ACHN (cell line): Measurements from ENCODE around the gene CLCN1.

ENCODE experiments used
- DNase-seq: peaks from one replicate; pipeline ENCODE4 v3.0.0-alpha.2; 2015
- in situ Hi-C: cut with HindIII; loops from 2 replicates; pipeline ENCODE4 v1.10.0; 2017; ENCODE audit warnings: low sequenced_read_pairs, low pct_ligation_motif_present, low pct_unique_long_range_greater_than_20kb

CLCN1 gene

DNA sequence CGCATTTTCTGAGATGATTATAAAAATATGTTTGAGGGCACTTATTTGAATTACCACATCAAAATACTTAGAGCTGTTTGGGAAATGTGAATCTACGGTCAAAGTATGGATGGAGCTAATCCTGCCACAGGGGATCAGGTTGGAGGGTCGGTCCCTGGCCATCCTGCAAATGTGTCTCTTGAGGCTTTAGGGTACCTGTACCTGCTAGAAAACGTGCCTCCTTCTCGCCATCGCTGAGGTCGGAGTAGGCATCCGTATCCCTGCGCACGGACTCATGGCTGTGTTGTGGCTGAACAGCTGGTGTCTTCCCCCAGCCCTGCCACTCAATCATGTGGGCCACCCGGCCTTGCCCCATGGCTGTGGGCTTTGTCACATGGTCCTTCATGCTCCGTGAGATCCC is 42.7 kb downstream of the CLCN1 start:
- in situ Hi-C loops, result no loop called here
- no peak for DNase-seq

DNA sequence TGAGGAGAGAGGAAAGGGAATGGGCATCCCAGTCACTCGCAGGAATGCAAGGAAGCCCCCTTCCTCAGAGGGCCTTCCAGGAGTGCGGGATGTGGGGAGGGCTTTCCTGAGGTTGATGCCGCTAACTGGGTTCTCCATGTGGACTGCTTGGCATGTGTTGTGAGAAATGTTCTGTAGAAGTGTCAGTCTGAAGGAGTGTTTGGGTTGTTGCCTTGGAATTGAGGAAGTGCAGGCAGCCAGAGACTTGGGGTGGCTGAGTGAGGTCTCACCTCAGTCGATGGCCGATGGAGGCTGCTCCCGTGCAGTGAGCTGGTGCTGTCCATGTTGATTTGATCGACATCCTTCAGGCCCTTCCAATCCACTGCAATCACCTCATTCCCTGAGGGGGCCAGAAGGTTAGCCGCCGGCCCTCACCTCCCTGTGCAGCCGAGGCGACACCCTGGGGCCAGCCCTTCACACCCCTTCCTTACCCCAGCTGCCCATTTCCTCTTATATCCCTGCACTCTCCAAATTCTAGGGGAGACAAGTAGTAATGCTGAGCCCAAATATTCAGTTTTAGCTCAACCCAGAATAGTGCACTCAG is 44.0 kb downstream of the CLCN1 start:
- no peak for DNase-seq
- in situ Hi-C loops, result no loop called here

DNA sequence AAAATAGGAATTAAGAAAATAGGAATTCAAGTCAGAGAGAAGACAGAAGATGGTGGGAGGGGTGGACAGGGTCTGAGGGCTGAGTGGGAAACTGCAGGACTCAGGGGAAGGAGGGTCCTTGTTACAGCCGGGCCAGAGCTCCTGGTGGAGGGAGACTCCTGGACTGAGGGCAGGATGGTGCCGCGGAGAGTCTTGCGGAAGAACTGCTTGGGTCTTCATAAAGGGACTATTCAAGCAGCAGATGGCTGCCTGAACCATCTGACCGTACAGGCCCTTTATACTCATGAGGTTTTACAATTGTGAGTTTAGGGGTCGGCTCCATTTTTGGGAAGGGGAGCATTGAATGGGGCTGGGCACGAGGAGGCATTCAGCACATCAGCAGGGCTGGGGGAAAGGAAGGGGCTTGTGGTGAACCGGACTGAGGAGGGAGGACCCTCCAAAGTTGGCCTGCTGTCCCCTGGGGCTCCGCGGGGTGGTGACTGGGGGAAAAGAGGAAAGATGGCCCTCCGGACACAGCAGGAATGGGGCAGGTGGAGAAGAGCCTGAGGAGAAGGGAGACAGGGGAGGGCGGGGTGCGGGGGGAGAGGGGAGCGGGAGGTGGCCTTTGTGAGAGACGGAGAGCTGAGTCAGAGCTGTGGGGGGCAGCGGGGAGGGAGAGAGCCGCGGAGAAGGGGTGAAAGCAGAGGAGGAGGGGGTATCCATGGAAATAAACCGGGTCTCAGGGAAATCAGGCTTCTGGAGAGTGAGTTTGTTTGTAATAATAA is 45.1 kb downstream of the CLCN1 start:
- no peak for DNase-seq
- in situ Hi-C loops, result no loop called here

DNA sequence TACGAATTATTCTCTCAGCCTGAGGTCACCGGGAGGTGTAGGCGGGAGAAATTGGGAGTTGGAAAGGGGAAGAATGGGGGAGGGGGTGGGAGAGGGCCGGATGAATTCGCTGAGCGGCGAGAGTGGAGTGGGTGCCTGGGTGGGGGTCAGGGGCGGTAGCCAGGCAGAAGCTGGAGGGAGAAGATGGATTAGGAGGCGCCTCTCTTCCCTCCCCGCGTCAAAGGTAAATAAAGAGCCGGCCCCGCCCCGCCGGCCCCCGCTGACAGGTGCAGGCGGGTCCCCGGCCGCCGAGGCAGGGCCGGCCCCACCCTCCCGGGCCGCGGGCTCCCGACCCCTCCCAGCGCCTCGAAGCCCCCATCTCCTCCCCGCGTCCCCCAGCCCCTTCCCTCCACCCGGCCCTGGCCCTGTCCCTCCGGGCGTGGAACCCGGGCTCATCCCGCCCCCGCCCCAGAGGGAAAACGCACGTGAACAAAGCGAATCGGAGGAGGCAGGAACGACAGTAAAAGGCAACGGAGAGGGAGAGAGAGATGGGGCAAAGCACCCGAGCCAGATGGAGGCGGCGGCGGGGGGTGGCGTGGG is 45.7 kb downstream of the CLCN1 start:
- in situ Hi-C loops, result no loop called here
- no peak for DNase-seq

DNA sequence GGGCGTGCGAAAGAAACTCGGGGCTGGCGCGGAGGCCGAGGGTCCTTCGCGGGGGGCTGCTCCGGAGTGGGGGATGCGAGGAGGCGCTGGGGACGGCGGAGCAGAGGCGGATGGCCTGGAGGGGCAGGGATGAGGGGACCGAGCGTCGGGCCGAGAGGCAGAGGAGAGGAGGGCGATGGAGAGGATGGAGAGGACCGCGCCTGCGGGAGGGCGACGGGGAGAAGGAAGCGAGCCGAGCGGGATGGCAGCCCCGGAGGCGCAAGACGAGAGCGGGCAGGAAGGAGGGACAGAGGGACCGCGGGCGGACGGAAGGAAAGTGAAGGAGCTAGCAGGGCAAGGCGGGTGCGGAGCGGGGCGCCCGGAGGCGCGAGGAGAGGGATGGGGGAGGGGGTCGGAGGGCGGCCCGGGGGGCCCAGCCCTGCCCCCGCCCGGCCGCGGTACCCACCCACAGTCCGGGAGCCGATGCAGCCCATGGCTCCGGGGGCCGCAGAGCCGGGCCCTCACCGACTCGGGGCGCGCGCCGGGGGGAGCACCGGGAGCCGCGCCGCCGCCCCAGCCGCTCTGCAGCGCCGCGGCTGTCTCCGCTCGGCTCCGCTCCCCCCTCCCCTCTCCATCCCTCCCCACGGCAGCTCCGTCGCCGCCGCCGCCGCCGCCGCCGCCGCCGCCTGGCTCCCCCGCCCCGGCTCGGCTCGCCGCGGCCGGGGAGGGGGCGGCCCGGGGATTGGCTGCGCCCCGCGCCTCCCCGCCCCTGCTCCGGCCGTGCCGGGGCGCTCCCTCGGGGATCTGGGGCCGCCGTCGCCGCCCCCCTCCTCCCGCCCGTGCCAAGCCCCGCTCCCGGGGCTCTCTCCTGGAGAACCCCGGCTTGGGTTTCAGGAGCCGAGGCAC is 46.5 kb downstream of the CLCN1 start, which contains the start of gene FAM131B:
TSS of gene FAM131B (minus strand) at position 583 of the 885 bp plus-strand sequence. CDS start at position 473, 110 bp downstream.
- in situ Hi-C loops, result no loop called here
- no peak for DNase-seq

DNA sequence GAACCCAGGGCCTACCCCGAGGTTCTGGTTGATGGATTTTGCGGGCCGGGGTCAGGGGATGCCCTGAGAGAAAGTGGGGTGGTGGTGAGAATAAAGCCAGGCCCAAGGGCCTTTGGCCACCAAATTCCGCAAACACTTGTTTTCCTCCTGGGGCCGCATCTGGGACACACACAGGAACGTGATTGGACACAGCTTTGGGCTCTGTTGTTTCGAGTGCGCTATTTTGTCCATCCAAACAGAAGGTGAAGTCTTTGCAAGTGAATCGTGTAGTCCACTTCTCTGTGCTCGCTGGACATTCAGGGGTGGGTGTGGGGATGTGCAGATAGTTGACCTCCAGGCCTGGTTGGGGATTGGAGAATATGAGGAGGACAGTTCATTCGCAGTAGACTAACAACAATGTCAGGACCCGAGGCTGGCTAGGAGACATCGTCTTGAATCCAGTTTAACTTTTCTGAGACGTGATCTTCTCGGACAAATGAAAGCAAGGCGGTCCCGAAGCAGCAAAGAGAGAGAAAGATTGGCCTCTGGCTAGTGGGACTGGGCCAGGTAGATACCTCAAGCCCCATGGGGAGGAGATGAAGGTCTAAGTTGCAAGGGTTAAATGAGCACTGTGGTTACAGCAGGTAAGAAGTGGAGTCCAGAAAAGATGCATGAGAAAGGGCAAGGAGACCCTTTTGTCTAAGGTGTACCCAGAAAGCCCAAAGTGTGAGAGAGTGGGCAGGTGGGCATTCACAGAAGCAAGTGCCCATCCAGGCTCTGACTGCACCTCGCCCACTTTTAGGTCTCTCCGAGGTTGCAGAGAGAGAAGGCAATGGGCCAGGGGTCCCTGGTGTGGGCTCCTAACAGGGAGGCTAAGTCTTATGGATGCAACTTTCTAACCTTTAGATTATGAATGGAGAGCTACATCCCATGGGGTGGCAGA is 47.4 kb downstream of the CLCN1 start:
- no peak for DNase-seq
- in situ Hi-C loops, result no loop called here

DNA sequence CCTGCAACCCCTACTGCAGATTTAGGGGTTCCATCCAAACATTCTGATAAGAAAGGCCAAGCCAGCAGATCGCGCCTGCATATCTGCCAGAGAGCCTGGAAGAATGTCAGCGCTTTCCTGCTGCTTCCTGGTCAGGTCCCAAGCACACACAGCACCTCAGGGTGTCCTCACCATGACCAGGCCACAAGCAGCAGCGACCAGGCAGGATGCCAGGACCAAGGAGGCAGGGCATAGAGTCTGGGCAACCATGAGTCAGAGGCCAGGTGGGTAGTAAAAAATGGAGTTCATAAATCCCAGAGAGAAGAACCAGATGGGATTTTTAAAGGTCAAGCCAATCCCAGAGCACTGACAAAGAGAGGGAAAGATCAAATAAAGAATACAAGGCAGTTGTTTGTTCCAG is 52.1 kb downstream of the CLCN1 start:
- in situ Hi-C loops, result no loop called here
- peak; percentile 69 for DNase-seq

DNA sequence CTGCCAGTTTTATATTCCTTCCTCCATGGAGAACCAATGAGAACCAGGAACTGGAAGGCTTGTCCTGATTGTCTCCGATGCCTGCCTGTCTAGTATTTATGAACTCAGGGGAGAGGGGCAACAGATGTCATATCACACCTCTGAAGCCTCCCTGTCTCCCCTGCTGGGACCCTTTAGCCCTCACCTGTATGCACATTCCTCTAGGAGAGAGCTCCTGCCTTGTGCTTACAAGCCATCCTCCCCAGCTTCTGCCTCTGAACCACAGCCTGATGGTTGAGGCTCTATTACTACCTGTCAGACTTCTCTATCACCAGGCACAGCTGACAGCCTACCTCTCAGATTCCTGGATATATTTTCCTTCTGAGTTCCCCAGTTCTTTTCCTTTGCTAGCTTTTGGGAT is 52.5 kb downstream of the CLCN1 start:
- in situ Hi-C loops, result no loop called here
- no peak for DNase-seq

DNA sequence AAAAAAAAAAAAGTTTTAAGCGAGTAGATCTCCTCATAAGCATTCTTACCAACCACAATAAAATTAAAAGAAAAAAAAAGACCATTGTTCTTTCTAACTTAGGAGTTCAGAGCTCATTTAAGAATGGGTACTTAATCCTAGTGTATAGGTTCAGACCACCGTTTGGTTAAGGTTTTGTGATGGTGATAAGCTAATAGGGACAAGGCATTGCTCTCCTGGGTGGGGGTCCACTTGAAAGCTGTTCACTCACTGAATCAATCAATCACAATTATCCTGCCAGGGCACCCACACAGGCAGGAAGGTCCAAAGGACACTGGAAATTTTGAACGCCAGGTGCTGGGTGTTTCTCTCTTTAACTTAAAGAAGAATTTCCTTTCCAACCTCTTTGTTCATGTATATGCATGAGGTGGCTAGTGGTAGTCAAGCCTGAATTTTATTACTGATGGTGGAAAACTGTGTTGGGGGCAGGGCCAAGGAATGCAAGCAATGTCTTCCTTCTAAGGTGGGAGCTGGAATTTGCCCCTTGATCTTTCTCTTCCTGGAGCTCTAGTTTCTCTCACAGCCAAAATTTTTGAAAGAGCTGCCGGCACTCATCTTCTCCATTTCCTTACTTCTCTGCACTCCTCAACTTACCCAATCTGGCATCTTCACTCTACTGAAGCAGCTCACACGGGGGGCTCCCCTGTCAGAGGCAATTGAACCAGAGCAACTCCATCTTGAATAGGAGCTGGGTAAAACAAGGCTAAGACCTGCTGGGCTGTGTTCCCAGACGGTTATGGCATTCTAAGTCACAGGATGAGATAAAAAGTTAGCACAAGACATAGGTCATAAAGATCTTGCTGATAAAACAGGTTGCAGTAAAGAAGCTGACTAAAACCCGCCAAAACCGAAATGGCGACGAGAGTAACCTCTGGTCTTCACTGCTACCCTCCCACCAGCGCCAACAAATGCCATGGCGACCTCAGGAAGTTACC is 54.1 kb downstream of the CLCN1 start:
- DNase-seq, result no peak
- in situ Hi-C loops, result no loop called here

DNA sequence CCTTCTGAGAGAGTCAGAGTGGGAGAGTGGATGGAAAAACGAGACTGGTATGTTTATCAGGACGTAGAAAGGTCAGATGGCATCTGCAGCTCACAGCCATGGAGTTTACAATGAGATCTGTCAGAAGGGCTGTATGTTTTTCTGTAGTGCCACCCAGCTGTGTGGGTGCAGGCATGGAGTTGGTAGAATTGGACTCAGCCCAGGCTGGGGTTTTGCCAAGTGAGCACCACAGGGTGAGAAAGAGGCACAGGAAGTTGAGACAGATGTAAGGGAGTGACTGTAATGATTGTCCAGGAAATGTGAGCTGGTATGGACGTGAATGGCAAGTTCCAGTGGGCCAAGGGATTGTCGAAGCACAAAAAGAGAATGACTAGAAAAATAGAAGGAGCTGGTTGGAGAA is 56.2 kb downstream of the CLCN1 start:
- in situ Hi-C loops, result no loop called here
- no peak for DNase-seq

DNA sequence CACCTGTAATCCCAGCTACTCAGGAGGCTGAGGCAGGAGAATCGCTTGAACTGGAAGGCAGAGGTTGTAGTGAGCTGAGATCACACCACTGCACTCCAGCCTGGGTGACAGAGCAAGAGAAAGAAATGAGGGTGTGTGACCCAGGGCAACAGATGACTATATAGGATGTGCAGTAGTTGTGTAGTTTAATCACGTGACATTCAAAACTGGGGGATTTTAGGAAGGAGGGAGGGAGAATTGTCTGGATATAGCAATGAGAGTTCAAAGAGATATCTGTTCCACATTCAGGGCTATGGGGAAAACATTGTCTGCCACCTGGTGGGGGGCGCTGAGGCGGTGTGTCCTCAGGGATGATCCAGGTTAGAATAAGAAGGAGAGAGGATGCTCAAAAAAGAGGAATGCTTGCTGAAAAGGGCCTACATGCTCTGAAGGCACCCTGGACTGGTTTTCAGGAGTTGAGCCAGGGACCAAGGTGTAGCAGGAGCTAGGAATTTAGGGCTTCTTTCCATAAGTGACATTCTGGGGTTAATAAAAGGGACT is 57.4 kb downstream of the CLCN1 start:
- DNase-seq, result no peak
- in situ Hi-C loops, result no loop called here

DNA sequence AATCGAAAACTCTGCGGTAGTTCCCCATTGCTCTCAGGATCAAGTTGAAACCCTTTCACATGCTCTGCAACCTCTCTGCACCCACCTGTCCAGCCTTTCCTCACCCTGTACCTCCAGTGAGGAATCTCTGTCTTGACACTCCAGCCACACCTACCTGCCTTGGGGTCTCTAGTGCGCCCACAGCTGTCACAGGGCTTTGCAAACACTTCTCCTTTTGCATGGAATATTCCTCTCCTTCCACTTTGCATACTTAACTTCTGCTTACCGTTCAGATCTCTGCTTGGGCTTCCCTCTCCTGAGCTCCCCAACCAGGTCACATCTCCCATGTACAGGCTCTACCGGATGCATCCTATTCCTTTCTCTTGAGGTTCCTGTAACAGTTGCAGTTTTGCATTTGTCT is 58.6 kb downstream of the CLCN1 start:
- in situ Hi-C loops, result no loop called here
- no peak for DNase-seq

DNA sequence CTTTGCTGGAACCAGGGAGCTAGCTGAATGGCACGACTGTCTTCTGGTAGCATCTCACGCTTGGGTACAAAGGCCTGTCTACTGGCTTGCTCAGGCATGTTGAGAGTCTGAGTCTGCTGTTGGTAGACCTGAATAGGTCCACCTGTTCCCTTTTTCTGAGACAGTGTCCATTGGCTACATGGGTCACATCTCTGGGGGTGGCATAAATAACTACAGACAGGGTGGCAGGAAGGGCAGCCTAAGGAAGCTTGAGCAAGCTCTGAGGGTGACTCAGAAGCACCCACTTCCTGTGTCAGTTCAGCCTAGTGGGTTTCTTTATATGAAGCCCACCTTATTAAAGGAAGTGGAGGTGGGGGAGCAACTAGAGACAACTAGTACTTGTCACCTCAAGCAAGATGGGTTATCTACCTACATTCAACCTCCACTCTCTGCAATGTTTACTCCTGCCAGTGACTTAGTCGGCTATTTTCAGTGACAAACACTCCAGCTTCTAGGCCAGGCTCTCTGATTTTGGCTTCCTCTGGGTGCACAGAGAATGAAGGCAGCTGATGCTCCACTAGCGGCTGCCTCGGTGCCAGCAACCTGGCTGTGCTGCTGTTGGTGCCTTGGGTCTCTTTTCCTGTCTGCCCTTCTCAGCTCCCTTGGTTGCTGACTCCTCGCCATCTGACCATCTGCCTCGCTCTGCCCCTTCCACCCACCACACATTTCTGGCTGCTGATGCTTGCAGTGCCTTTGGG is 59.6 kb downstream of the CLCN1 start:
- in situ Hi-C loops, result no loop called here
- DNase-seq, result no peak

DNA sequence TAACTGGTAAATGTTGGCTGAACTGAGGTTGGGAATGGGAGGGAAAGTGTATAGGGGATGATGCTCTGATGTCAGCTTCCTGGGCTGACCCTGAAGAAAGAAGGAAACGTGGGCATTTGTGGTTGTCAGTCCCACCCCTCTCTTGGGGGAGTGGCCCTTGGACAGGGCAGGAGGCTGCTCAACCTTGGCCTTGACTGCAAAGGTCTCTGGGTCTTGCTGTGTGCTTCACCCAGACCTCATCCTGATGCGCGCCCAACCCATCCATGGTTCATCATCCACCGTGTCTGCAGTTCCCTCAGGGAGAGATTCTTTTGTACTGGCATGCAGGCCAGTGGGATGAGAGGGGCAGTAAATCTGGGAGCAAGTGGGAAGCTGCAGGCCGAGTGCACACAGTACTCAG is 60.5 kb downstream of the CLCN1 start:
- DNase-seq, result no peak
- in situ Hi-C loops, result no loop called here

DNA sequence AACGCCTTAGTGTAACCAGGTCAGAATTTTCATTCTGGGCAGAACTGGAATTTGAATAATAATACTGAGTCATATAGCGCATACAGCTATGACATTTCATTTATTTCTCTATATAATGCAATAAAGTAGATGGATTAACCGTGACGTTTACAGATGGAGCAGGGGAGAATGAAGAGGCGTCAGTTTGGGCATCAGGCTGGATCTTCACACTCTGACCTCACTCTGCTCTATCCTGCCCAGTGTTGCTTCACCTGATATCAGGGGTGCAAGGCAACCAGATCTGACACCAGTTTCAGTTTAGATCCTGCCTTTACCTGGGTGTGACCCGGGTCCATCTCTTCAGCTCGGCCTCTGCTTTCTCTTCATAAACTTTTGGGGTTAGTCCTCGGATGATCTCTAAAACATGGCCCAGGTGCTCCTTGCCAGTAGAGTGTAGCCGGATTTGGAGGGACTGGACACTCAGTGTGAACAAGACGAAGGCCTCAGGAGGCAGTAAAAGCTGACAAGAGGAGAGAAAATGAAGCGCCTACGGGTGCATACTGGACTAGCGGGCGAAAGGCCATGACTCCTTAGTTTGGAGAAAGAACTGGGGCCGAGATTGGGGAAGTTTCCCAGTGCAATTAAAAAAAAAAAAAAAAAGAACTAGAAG is 63.8 kb downstream of the CLCN1 start:
- in situ Hi-C loops, result no loop called here

DNA sequence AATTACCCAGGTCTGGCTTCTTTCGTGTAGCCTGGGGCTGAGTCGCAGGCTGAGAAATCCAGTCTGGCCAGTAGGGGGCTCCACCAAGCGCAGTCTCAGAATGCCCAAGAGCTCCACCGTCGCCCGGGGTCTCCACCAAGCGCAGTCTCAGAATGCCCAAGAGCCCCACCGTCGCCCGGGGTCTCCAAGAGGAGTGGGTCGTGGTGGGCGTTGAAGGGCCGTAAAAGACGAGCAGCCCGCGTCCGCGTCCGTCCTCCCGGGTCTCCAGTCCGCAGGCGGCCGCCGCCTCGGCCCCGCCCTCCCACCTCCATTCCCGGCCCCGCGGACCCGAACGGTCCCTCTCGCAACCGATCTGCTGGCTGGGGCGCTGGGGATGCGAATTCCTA is 64.3 kb downstream of the CLCN1 start:
- in situ Hi-C loops, result no loop called here
- DNase-seq, result peak; percentile 88

More for the DNA sequence above, 63.8 kb downstream of the CLCN1 start:
- DNase-seq, result peak; percentile 45
